Activated T-helper 1 cell treated with anti-CD3 and anti-CD28 coated beads, Interleukin-12 subunit alpha, Interleukin-12 subunit beta, Interleukin-2, Interleukin-4 antibody, amounts not matched to agents 30 ng/mL and 10 ng/mL and 1 ng/mL, durations not matched to agents 14 hours and 24 hours and 36 hours (primary cell): Measurements from ENCODE around the gene PILRB. TPM values are rescaled to one million over a fixed set of nuclear protein-coding genes. Genes with fewer than 3 reads are reported as not detected.
"Not testable (repeated sequence)": the region's sequence is repeated elsewhere in the genome, so short reads cannot be mapped to it uniquely, and the experiment has no call there.

Experiments
- DNase-seq: peaks from one replicate; pipeline ENCODE4 v3.0.0; 2021; ENCODE audit warnings: low spot score
- H3K27ac Mint-ChIP-seq: one replicate; pipeline ENCODE4 v1.8.0; 2021; ENCODE audit warnings: mild to moderate bottlenecking, mixed read lengths
- H3K27me3 Mint-ChIP-seq: one replicate; pipeline ENCODE4 v1.8.0; 2022; ENCODE audit warnings: mild to moderate bottlenecking, moderate library complexity, mixed read lengths; ENCODE audit not compliant: insufficient read depth
- H3K36me3 Mint-ChIP-seq: one replicate; pipeline ENCODE4 v1.8.0; 2021; ENCODE audit warnings: low read depth, mixed read lengths
- H3K4me1 Mint-ChIP-seq: one replicate; pipeline ENCODE4 v1.8.0; 2021; ENCODE audit warnings: low read depth, mixed read lengths
- H3K4me3 Mint-ChIP-seq: one replicate; pipeline ENCODE4 v1.8.0; 2021; ENCODE audit warnings: mild to moderate bottlenecking, moderate library complexity, mixed read lengths
- H3K9me3 Mint-ChIP-seq: one replicate; pipeline ENCODE4 v1.8.0; 2021; ENCODE audit warnings: mixed read lengths
- intact Hi-C: fragments of 100-400 bp; cut with micrococcal nuclease; formaldehyde crosslinking; loops from one replicate; pipeline ENCODE4 v1.15.1; 2024
- total RNA-seq: library from RNA; stranded (reverse); gene quantifications from 2 replicates; pipeline ENCODE4 v1.2.3, GENCODE V29; 2022

PILRB gene
- total RNA-seq = 82.6 and 83.9 TPM in 2 replicates

GRCh38 chr7:100358027-100358856 lies at the start of gene PILRB:
PILRB (plus strand) TSS chr7:100358117; CDS start chr7:100358303, 186 bp downstream.
- Mint-ChIP-seq H3K27me3 (no peaks in the 10 kb centered on the region), H3K9me3 (no peaks in the 10 kb centered on the region), H3K36me3 (peaks cover 38% of the 10 kb centered on the region), H3K4me3 (no peak within 1 kb of the TSS), H3K4me1 (peaks cover 14% of the 10 kb centered on the region), H3K27ac (no peak within 1 kb of the TSS)
- DNase-seq = no peak
- intact Hi-C loops = no loop called here

- H3K27me3 Mint-ChIP-seq, H3K27ac Mint-ChIP-seq, H3K4me1 Mint-ChIP-seq, DNase-seq, intact Hi-C loops, H3K9me3 Mint-ChIP-seq: not testable (repeated sequence)
- Mint-ChIP-seq H3K4me3 (peak overlapping the region; percentile 63), H3K36me3 (peaks cover 14% of the 10 kb centered on the region)
These were observed 39.6 kb upstream of the PILRB start for GRCh38 chr7:100318329-100318728.

GRCh38 chr7:100321648-100322047 lies 36.3 kb upstream of the PILRB start:
- DNase-seq, H3K27me3 Mint-ChIP-seq, H3K4me3 Mint-ChIP-seq, intact Hi-C loops, H3K4me1 Mint-ChIP-seq, H3K27ac Mint-ChIP-seq, H3K9me3 Mint-ChIP-seq: not testable (repeated sequence)
- peaks cover 19% of the 10 kb centered on the region for H3K36me3 Mint-ChIP-seq

GRCh38 chr7:100324194-100324593 lies 33.7 kb upstream of the PILRB start:
- H3K36me3 Mint-ChIP-seq = peaks cover 16% of the 10 kb centered on the region
- H3K4me3 Mint-ChIP-seq, H3K27me3 Mint-ChIP-seq, H3K9me3 Mint-ChIP-seq, intact Hi-C loops, DNase-seq, H3K4me1 Mint-ChIP-seq, H3K27ac Mint-ChIP-seq: not testable (repeated sequence)

DNA sequence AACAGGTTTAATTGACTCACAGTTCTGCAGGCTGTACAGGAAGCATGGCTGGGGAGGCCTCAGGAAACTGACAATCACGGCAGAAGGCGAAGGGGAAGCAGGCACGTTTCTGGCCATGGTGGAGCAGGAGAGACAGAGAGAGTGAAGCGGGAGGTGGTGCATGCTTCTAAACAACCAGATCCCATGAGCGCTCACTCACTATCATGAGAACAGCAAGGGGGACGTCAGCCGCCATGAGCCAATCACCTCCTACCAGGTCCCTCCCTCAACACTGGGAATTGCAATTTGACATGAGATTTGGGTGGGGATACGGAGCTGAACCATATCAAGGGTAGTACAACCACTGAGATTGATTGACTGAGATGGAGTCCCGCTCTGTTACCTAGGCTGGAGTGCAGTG lies 32.2 kb upstream of the PILRB start:
- H3K9me3 Mint-ChIP-seq, H3K27me3 Mint-ChIP-seq, DNase-seq, H3K27ac Mint-ChIP-seq, H3K4me1 Mint-ChIP-seq, H3K4me3 Mint-ChIP-seq, intact Hi-C loops: not testable (repeated sequence)
- H3K36me3 Mint-ChIP-seq = peaks cover 13% of the 10 kb centered on the region

- H3K36me3 Mint-ChIP-seq = peaks cover 12% of the 10 kb centered on the region
- H3K9me3 Mint-ChIP-seq, H3K27ac Mint-ChIP-seq, H3K4me1 Mint-ChIP-seq, H3K27me3 Mint-ChIP-seq, DNase-seq, intact Hi-C loops, H3K4me3 Mint-ChIP-seq: not testable (repeated sequence)
These were observed 31.0 kb upstream of the PILRB start for GRCh38 chr7:100326914-100327313.

GRCh38 chr7:100335566-100336466 lies 22.1 kb upstream of the PILRB start:
- intact Hi-C loops = loop anchor here (1.0 kb wide), 1 partner anchor 8 kb away; no protein-coding TSS in a partner anchor
- DNase-seq = peak; percentile 89
- Mint-ChIP-seq H3K36me3 (peaks cover 19% of the 10 kb centered on the region), H3K4me1 (peaks cover 12% of the 10 kb centered on the region), H3K4me3 (peak overlapping the region; percentile 92), H3K27ac (peak overlapping the region; percentile 97)
- H3K9me3 Mint-ChIP-seq, H3K27me3 Mint-ChIP-seq: not testable (repeated sequence)

DNA sequence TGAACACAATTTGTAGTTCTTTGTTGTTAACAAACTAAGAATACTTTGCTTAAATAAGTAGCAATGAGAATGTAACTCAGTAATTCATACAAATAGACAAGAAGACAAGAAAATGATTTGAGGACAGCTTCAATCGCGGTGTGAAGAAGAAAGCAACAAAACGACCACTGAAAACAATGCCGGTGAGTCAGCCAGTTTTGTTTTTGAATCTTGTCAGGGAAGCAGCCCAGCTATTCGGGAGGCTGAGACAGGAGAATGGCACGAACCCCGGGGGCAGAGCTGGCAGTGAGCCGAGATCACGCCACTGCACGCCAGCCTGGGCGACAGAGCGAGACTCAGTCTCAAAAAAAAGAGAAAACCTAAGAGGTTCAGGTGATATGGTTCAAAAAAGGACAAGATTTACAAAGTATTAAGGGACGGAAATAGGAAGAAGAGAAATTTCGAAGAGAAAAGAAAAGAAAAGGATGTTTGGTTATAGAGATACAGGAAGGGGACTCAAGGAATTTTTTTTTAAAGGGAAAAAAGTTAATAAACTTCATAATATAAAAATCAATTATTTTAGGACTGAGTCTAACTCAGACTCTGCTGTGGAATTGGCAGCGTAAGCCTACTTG lies 19.7 kb upstream of the PILRB start:
- H3K36me3 Mint-ChIP-seq = peaks cover 25% of the 10 kb centered on the region
- H3K27me3 Mint-ChIP-seq, DNase-seq, H3K9me3 Mint-ChIP-seq, intact Hi-C loops, H3K27ac Mint-ChIP-seq: not testable (repeated sequence)
- H3K4me1 Mint-ChIP-seq = peaks cover 30% of the 10 kb centered on the region
- H3K4me3 Mint-ChIP-seq = peak overlapping the region; percentile 72

DNA sequence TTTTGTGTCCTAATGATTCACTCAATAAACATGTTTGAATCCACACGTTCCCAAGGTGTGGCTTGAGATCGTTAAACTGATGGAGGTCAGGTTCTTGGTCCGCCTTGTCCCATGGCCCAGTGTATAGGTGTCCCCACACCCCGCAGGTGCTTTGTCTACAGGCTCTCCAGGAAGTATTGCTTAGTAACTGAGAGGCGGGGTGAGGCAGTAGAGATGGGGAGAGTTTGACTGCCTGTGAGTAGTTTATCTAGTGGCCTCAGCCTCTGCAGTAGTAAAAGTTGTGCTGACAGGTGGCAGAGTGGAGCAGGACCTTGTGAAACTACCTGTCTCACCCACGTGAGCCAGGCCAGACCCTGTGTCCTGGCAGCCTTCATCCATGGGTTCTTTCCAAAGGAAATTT lies 16.6 kb upstream of the PILRB start:
- H3K4me3 Mint-ChIP-seq, H3K27me3 Mint-ChIP-seq, DNase-seq, H3K27ac Mint-ChIP-seq, intact Hi-C loops, H3K9me3 Mint-ChIP-seq: not testable (repeated sequence)
- peaks cover 32% of the 10 kb centered on the region for H3K36me3 Mint-ChIP-seq
- H3K4me1 Mint-ChIP-seq = peaks cover 39% of the 10 kb centered on the region

GRCh38 chr7:100342765-100343164 lies 15.2 kb upstream of the PILRB start:
- Mint-ChIP-seq H3K27me3 (no peaks in the 10 kb centered on the region), H3K4me1 (peaks cover 39% of the 10 kb centered on the region), H3K27ac (no peak overlapping the region), H3K36me3 (peaks cover 44% of the 10 kb centered on the region), H3K9me3 (no peaks in the 10 kb centered on the region), H3K4me3 (no peak overlapping the region)
- DNase-seq = no peak
- intact Hi-C loops = no loop called here

GRCh38 chr7:100344124-100344559 lies 13.8 kb upstream of the PILRB start:
- intact Hi-C loops = loop anchor here (1.0 to 2.0 kb wide), 6 partner anchors 8 to 211 kb away; partner anchors contain the start of gene MEPCE
- peak overlapping the region; percentile 90 for H3K27ac Mint-ChIP-seq
- peaks cover 35% of the 10 kb centered on the region for H3K4me1 Mint-ChIP-seq
- not testable (repeated sequence) for DNase-seq, H3K9me3 Mint-ChIP-seq, H3K27me3 Mint-ChIP-seq, H3K4me3 Mint-ChIP-seq
- peaks cover 42% of the 10 kb centered on the region for H3K36me3 Mint-ChIP-seq

DNA sequence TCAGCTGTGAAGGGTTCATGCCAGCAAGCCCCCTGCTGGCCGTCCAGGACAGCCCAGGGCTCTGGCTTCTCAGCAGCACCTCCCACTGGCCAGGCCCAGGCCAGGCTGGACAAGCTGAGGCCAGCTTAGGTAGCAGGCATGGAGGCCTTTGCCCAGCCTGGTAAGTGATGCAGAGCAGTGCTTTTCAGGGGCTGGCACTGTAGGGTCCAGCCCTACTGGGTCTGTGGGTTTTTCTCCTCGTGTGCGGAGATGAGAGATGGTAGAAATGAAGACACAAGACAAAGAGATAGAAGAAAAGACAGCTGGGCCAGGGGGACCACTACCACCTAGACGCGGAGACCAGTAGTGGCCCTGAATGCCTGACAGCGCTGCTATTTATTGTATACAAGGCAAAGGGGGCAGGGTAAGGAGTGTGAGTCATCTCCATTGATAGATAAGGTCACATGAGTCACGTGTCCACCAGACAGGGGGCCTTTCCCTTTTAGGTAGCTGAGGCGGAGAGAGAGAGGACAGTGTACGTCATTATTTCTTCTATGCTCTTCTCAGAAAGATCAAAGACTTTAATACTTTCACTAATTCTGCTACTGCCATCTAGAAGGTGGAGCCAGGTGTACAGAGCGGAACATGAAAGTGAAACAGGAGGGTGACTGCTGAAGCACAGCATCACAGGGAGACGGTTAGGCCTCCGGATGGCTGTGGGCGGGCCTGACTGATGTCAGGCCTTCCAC lies 13.2 kb upstream of the PILRB start:
- not testable (repeated sequence) for H3K27me3 Mint-ChIP-seq, H3K9me3 Mint-ChIP-seq
- H3K36me3 Mint-ChIP-seq = peaks cover 41% of the 10 kb centered on the region
- DNase-seq = peak; percentile 79
- H3K4me1 Mint-ChIP-seq = peaks cover 35% of the 10 kb centered on the region
- H3K4me3 Mint-ChIP-seq = peak overlapping the region; percentile 60
- peak overlapping the region; percentile 90 for H3K27ac Mint-ChIP-seq
- intact Hi-C loops = loop anchor here (1.0 to 2.0 kb wide), 6 partner anchors 8 to 212 kb away; partner anchors contain the start of gene MEPCE
